HepG2 (cell line): ENCODE results near the gene TECPR1. TPM values are rescaled to one million over a fixed set of nuclear protein-coding genes. Genes with fewer than 3 reads are reported as not detected.

Source experiments
- HNRNPLL ChIP-seq: fragments of 200-400 bp; formaldehyde crosslinking; IDR thresholded peaks from 2 replicates; pipeline ENCODE4 v1.6.1; 2017; ENCODE audit warnings: mild to moderate bottlenecking, low read depth, low read length; ENCODE audit not compliant: poor library complexity, severe bottlenecking
- HOXA5 ChIP-seq: sonication (generic); formaldehyde crosslinking; IDR thresholded peaks from 2 replicates; pipeline ENCODE4 v1.4.0; 2020; ENCODE audit warnings: missing genetic modification reagents
- MEF2D ChIP-seq: sonication (generic); formaldehyde crosslinking; IDR thresholded peaks from 2 replicates; pipeline ENCODE4 v1.5.1; 2020; ENCODE audit warnings: mild to moderate bottlenecking, missing genetic modification reagents
- NFE2L1 ChIP-seq: sonication (generic); formaldehyde crosslinking; IDR thresholded peaks from 2 replicates; pipeline ENCODE4 v1.4.0; 2020; ENCODE audit warnings: missing genetic modification reagents, mild to moderate bottlenecking, borderline replicate concordance
- PHF5A ChIP-seq: IDR thresholded peaks from one replicate; pipeline ENCODE4 v1.6.1; 2018; ENCODE audit warnings: low read depth, missing genetic modification reagents; ENCODE audit not compliant: unreplicated experiment
- PRMT3 ChIP-seq: sonication (generic); formaldehyde crosslinking; IDR thresholded peaks from 2 replicates; pipeline ENCODE4 v1.8.1; 2022; ENCODE audit warnings: low read depth, mild to moderate bottlenecking, moderate library complexity, missing genetic modification reagents, borderline replicate concordance
- RARA ChIP-seq: IDR thresholded peaks from 2 replicates; pipeline ENCODE4 v1.6.1; 2016; ENCODE audit warnings: missing genetic modification reagents, missing compliant biosample characterization
- RFX1 ChIP-seq: fragments of 450-650 bp; IDR thresholded peaks from 2 replicates; pipeline ENCODE4 v1.6.1; 2017
- SP1 ChIP-seq, 2 experiments: fragments of 450-650 bp in 1 of 2; sonication (generic) in 1 of 2; formaldehyde crosslinking in 1 of 2; IDR thresholded peaks; 2 replicates each; pipeline versions ENCODE4 v1.4.0 to v1.6.1; 2016 to 2020; ENCODE audit warnings: missing genetic modification reagents in 1 of 2
- SP5 ChIP-seq: IDR thresholded peaks from 2 replicates; pipeline ENCODE4 v1.6.1; 2016; ENCODE audit warnings: low read depth, borderline replicate concordance
- SRY ChIP-seq: sonication (generic); formaldehyde crosslinking; IDR thresholded peaks from 2 replicates; pipeline ENCODE4 v1.8.0; 2022; ENCODE audit warnings: mild to moderate bottlenecking, missing genetic modification reagents
- TOPORS ChIP-seq: sonication (generic); formaldehyde crosslinking; IDR thresholded peaks from 2 replicates; pipeline ENCODE4 v1.8.0; 2023; ENCODE audit warnings: mild to moderate bottlenecking, missing genetic modification reagents
- ZNF224 ChIP-seq: sonication (generic); formaldehyde crosslinking; IDR thresholded peaks from 2 replicates; pipeline ENCODE4 v1.5.0; 2020; ENCODE audit warnings: mild to moderate bottlenecking, missing genetic modification reagents
- ZNF263 ChIP-seq: sonication (generic); formaldehyde crosslinking; IDR thresholded peaks from 2 replicates; pipeline ENCODE4 v1.4.0; 2020; ENCODE audit warnings: missing genetic modification reagents
- ZNF33B ChIP-seq: sonication (generic); formaldehyde crosslinking; IDR thresholded peaks from 2 replicates; pipeline ENCODE4 v1.5.1; 2020; ENCODE audit warnings: mild to moderate bottlenecking, missing genetic modification reagents
- ZNF709 ChIP-seq: sonication (generic); formaldehyde crosslinking; IDR thresholded peaks from 2 replicates; pipeline ENCODE4 v1.5.0; 2020; ENCODE audit warnings: mild to moderate bottlenecking, missing genetic modification reagents
- ZNF788 ChIP-seq: sonication (generic); formaldehyde crosslinking; IDR thresholded peaks from 2 replicates; pipeline ENCODE4 v1.5.0; 2020; ENCODE audit warnings: mild to moderate bottlenecking, missing genetic modification reagents, borderline replicate concordance
- polyA plus RNA-seq, 8 experiments: library from polyadenylated mRNA; depleted of rRNA in 3 of 8; stranded (reverse) in 7 of 8; unstranded in 1 of 8; fragments of >200 nt; fragmentation: Illumina TruSeq in 4 of 8; extraction: Trizol in 4 of 8; gene quantifications; 2 replicates each; pipeline versions ENCODE4 v1.2.1 to v1.2.3, GENCODE V29; 2011 to 2016; ENCODE audit warnings: low read depth in 4 of 8, missing spikeins in 1 of 8, mixed read lengths in 1 of 8; ENCODE audit not compliant: insufficient read depth in 1 of 8
- total RNA-seq, 5 experiments: library from RNA; depleted of rRNA; stranded (reverse); fragments of >200 nt; fragmentation: Illumina TruSeq; extraction: Trizol; gene quantifications; 2 replicates each; pipeline ENCODE4 v1.2.3, GENCODE V29; 2016; ENCODE audit warnings: low read depth in 1 of 5
- TF ChIP-seq, protein P1 (sequence below): sonication (generic); formaldehyde crosslinking; IDR thresholded peaks from 2 replicates; pipeline ENCODE4 v1.5.1; 2020; ENCODE audit warnings: mild to moderate bottlenecking, missing genetic modification reagents, moderate library complexity
- TF ChIP-seq, protein P2 (sequence below): sonication (generic); formaldehyde crosslinking; IDR thresholded peaks from 2 replicates; pipeline ENCODE4 v1.4.0; 2020; ENCODE audit warnings: missing genetic modification reagents
- TF ChIP-seq, protein P3 (sequence below): sonication (generic); formaldehyde crosslinking; IDR thresholded peaks from 2 replicates; pipeline ENCODE4 v1.4.0; 2020; ENCODE audit warnings: missing genetic modification reagents, borderline replicate concordance

The TECPR1 gene
- total and polyA plus RNA-seq, 2 of the 13 experiments (the other 11 are each of a cell fraction or from before 2014, with no cell fraction given), result 2.3 to 6.3 TPM

DNA sequence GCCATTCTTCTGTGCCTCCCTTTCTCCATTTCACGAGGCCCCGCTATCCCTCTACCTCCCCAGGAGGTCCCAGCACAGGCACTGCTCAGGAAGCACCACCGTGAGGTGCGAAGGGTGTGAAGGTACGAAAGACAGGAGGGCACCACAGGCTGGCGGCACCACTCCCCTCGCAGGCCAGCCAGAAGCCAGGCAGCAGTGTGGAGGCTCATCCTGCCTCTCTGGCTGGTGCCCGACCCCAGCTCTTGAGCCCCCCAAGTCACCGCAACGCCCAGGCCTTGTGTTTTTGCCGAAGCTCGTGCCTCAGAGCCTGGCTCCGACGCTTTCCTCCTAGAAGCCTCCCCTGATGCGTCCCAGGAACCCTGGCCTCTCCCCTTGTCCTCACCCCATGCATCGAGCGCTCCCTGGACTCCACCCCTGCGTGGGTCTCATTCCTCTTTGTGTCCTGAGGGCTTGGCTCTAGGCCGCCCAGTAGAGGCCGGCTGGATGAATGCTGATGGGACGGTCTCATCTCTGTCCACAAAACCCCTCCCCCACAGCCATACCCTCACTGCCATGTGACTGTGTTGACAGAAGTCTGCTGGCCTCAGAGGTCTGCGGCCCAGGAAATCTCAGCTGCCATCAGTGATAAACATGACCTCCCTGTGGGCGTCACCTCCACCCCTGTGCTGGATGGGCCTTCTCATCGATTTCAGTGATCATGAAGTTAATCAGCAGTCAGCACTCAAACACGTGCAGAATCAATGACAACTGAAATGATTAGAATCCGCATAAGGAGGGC, 48.8 kb upstream of the TECPR1 start (continued):
- peak; percentile 69; the same call in 1 of the 2 replicates for TF ChIP-seq MEF2D (CRISPR knock-in tag)
- no peak for TF ChIP-seq ZNF224 (CRISPR knock-in tag)
- TF ChIP-seq, protein P1, sequence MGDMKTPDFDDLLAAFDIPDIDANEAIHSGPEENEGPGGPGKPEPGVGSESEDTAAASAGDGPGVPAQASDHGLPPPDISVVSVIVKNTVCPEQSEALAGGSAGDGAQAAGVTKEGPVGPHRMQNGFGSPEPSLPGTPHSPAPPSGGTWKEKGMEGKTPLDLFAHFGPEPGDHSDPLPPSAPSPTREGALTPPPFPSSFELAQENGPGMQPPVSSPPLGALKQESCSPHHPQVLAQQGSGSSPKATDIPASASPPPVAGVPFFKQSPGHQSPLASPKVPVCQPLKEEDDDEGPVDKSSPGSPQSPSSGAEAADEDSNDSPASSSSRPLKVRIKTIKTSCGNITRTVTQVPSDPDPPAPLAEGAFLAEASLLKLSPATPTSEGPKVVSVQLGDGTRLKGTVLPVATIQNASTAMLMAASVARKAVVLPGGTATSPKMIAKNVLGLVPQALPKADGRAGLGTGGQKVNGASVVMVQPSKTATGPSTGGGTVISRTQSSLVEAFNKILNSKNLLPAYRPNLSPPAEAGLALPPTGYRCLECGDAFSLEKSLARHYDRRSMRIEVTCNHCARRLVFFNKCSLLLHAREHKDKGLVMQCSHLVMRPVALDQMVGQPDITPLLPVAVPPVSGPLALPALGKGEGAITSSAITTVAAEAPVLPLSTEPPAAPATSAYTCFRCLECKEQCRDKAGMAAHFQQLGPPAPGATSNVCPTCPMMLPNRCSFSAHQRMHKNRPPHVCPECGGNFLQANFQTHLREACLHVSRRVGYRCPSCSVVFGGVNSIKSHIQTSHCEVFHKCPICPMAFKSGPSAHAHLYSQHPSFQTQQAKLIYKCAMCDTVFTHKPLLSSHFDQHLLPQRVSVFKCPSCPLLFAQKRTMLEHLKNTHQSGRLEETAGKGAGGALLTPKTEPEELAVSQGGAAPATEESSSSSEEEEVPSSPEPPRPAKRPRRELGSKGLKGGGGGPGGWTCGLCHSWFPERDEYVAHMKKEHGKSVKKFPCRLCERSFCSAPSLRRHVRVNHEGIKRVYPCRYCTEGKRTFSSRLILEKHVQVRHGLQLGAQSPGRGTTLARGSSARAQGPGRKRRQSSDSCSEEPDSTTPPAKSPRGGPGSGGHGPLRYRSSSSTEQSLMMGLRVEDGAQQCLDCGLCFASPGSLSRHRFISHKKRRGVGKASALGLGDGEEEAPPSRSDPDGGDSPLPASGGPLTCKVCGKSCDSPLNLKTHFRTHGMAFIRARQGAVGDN (CRISPR knock-in tag), result peak; percentile 87
- TF ChIP-seq HOXA5 (CRISPR knock-in tag), result peak; percentile 65; the same call in 1 of the 2 replicates
- TF ChIP-seq HNRNPLL, result no peak
- TF ChIP-seq RFX1, result no peak
- peak; percentile 88 for TF ChIP-seq RARA (CRISPR knock-in tag)
- TF ChIP-seq SP1 (IDR thresholded peaks at IDR 0.05), result no peak
- no peak for TF ChIP-seq SP1 (CRISPR knock-in tag; IDR thresholded peaks at IDR 0.05)
- no peak for TF ChIP-seq ZNF263
- TF ChIP-seq SP5 (CRISPR knock-in tag), result peak; percentile 71
- no peak for TF ChIP-seq NFE2L1 (CRISPR knock-in tag)
- TF ChIP-seq ZNF709 (CRISPR knock-in tag), result no peak
- TF ChIP-seq PRMT3 (CRISPR knock-in tag), result no peak
- no peak for TF ChIP-seq ZNF788 (CRISPR knock-in tag)
- TF ChIP-seq SRY, result no peak
- no peak for TF ChIP-seq PHF5A
- TF ChIP-seq ZNF33B, result no peak
- TF ChIP-seq, protein P2, sequence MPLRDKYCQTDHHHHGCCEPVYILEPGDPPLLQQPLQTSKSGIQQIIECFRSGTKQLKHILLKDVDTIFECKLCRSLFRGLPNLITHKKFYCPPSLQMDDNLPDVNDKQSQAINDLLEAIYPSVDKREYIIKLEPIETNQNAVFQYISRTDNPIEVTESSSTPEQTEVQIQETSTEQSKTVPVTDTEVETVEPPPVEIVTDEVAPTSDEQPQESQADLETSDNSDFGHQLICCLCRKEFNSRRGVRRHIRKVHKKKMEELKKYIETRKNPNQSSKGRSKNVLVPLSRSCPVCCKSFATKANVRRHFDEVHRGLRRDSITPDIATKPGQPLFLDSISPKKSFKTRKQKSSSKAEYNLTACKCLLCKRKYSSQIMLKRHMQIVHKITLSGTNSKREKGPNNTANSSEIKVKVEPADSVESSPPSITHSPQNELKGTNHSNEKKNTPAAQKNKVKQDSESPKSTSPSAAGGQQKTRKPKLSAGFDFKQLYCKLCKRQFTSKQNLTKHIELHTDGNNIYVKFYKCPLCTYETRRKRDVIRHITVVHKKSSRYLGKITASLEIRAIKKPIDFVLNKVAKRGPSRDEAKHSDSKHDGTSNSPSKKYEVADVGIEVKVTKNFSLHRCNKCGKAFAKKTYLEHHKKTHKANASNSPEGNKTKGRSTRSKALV, result no peak
- no peak for TF ChIP-seq TOPORS (CRISPR knock-in tag)
- TF ChIP-seq, protein P3, sequence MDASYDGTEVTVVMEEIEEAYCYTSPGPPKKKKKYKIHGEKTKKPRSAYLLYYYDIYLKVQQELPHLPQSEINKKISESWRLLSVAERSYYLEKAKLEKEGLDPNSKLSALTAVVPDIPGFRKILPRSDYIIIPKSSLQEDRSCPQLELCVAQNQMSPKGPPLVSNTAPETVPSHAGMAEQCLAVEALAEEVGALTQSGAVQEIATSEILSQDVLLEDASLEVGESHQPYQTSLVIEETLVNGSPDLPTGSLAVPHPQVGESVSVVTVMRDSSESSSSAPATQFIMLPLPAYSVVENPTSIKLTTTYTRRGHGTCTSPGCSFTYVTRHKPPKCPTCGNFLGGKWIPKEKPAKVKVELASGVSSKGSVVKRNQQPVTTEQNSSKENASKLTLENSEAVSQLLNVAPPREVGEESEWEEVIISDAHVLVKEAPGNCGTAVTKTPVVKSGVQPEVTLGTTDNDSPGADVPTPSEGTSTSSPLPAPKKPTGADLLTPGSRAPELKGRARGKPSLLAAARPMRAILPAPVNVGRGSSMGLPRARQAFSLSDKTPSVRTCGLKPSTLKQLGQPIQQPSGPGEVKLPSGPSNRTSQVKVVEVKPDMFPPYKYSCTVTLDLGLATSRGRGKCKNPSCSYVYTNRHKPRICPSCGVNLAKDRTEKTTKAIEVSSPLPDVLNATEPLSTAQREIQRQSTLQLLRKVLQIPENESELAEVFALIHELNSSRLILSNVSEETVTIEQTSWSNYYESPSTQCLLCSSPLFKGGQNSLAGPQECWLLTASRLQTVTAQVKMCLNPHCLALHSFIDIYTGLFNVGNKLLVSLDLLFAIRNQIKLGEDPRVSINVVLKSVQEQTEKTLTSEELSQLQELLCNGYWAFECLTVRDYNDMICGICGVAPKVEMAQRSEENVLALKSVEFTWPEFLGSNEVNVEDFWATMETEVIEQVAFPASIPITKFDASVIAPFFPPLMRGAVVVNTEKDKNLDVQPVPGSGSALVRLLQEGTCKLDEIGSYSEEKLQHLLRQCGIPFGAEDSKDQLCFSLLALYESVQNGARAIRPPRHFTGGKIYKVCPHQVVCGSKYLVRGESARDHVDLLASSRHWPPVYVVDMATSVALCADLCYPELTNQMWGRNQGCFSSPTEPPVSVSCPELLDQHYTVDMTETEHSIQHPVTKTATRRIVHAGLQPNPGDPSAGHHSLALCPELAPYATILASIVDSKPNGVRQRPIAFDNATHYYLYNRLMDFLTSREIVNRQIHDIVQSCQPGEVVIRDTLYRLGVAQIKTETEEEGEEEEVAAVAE (CRISPR knock-in tag), result no peak
